ENCODE measurements around the gene KANK3.
"Not testable (repeated sequence)": the region's sequence is repeated elsewhere in the genome, so short reads cannot be mapped to it uniquely, and the experiment has no call there.

Gene KANK3

DNA sequence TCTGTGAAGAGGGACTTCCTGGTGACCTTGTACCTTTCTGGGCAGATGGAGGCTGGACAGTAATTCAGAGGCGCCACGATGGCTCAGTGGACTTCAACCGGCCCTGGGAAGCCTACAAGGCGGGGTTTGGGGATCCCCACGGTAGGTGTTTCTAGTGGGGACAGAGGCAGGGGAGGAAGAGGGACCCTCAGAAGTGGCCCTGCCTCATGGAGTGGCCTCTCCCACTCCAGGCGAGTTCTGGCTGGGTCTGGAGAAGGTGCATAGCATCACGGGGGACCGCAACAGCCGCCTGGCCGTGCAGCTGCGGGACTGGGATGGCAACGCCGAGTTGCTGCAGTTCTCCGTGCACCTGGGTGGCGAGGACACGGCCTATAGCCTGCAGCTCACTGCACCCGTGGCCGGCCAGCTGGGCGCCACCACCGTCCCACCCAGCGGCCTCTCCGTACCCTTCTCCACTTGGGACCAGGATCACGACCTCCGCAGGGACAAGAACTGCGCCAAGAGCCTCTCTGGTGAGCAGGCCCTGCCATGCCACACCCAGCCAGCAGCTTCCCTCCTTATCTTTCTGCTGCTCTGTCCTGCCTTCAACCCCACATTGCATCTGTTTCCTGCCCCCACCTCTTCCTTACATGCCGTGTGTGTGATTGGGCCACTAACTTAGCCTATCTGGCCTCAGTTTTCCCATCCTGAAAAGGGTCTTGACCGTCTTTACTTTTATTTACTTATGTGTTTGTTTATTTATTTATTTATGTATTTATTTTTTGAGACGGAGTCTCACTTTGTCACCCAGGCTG, 28.1 kb upstream of the KANK3 start:
- no peak for DNase-seq (ENCODE audit: low read depth in 2 of 2, low spot score in 1 of 2)

DNA sequence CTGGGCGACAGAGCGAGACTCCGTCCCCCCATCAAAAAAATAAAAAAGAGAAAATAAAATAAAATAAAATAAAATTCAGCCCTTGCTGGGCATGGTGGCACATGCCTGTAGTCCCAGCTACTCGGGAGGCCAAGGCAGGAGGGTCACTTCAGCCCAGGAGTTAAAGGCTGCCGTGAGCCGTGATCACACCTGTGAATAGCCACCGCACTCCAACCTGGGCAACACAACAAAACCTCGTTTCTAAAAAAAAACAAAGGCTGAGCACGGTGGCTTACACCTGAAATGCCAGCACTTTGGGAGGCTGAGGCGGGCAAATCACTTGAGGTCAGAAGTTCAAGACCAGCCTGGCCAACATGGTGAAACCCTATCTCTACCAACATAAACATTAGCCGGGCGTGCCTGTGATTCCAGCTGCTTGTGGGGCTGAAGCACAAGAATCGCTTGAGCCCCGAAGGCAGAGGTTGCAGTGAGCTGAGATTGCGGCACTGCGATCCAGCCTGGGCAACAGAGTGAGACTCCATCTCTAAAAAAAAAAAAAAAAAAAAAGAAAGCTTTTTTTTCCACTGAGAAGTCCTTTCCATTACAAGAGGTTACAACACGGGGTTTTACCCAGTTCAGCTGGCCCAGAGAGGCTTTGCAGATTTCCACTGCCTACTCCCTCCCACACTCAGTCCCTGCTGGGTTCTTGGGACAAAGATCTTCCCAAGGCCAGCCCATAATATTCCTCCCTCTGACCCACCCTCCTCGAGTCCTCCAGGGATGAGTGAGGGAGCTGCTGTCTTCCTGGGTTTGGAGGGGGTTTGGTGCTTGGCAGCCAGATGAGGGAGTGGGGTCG, 27.3 kb upstream of the KANK3 start:
- no peak for DNase-seq (ENCODE audit: low read depth in 2 of 2, low spot score in 1 of 2)

DNA sequence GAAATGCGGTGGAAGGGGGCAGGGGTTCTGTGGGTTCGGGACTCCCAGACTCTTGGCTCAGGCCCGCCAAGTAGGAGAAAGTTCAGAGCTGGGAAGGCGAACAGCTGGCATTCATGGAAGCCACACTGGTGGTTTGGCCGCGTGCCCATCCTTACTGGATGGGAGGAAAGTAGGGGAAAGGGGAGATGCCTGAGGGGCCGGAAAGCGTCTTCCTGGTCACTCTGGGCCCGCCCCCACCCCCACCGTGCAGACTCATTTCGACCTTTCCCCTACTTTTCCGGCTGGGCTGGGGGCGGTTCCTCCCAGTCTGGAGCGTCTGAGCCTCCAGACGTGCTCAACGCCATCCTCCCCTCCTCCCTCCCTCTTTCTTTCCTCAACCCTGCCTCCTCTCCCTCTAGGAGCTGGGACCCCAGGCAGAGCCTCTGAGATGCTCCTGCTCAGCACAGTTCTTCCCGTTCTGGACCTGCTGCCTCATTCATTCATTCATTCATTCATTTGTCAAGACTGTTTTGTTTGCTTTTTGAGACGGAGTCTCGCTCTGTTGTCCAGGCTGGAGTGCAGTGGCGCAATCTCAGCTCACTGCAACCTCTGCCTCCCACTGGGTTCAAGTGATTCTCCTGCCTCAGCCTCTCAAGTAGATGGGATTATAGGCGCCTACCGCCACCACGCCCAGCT, 24.4 kb upstream of the KANK3 start:
- no peak for DNase-seq (ENCODE audit: low read depth in 2 of 2, low spot score in 1 of 2)

DNA sequence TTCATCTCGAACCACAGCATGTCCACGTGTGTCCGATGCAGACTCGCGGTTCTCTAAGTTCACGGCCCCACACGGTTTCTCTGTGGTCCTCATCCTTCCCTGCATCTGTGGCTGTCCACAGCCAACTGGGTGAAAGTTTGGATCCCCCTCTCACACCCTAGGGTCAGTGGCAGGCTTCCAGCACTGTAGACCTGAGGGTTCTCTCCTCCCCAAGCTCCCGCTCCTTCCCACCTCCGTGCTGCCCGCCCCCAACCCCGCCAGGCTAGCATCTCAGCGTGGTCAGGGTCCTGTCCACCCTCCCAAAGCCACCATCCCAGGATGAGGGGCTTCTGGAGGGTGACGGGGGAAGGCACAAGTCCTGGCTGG, 23.9 kb upstream of the KANK3 start:
- no peak for DNase-seq (ENCODE audit: low read depth in 2 of 2, low spot score in 1 of 2)

DNA sequence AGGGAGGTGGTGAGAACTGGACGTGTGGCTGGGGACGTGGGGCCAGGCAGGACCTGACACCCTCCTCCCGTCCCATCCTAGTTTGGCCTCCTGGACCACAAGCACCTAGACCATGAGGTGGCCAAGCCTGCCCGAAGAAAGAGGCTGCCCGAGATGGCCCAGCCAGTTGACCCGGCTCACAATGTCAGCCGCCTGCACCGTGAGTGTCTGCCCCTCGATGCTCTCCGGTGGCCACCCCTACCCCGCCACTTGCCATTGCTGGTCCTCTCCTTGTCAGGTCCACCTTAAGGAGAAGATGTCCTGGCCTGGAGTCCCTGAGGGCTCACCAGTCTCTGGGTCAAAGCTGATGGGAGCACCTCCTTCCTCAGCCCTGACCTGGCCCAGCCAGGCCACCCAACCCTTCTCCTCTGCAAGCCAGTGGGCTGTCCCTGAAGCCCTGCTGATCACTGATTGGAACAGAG, 23.1 kb upstream of the KANK3 start:
- DNase-seq (ENCODE audit: low read depth in 2 of 2, low spot score in 1 of 2), result no peak

DNA sequence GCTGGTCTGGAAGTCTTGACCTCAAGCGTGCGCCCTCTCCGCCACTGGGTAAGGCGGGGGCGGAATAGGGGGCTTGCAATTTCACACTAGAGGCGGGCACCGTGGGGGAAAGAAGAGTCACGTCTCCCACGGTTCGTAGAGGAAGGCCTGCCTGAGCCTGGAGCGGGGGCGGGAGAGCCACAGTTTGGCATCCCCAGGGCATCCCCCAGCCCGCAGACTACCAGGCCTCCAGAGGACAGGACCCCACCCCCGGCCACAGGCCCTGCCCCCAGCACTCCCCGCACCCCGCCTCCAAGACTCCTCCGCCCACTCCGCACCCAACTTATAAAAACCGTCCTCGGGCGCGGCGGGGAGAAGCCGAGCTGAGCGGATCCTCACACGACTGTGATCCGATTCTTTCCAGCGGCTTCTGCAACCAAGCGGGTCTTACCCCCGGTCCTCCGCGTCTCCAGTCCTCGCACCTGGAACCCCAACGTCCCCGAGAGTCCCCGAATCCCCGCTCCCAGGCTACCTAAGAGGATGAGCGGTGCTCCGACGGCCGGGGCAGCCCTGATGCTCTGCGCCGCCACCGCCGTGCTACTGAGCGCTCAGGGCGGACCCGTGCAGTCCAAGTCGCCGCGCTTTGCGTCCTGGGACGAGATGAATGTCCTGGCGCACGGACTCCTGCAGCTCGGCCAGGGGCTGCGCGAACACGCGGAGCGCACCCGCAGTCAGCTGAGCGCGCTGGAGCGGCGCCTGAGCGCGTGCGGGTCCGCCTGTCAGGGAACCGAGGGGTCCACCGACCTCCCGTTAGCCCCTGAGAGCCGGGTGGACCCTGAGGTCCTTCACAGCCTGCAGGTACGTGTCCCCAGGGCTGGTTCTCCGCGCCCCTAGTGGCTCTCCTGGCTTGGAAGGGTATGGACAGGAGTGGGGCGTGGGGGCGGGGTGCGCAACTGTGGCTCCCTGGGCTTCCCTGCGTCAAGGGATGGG, 21.0 kb upstream of the KANK3 start, which contains the start of gene ANGPTL4:
ANGPTL4 (plus strand) TSS at position 353 of the 969 bp plus-strand sequence; CDS start at position 520, 167 bp downstream.
- DNase-seq (ENCODE audit: low read depth in 2 of 2, low spot score in 1 of 2), result peak in 1 of 2 donors; percentile 9

DNA sequence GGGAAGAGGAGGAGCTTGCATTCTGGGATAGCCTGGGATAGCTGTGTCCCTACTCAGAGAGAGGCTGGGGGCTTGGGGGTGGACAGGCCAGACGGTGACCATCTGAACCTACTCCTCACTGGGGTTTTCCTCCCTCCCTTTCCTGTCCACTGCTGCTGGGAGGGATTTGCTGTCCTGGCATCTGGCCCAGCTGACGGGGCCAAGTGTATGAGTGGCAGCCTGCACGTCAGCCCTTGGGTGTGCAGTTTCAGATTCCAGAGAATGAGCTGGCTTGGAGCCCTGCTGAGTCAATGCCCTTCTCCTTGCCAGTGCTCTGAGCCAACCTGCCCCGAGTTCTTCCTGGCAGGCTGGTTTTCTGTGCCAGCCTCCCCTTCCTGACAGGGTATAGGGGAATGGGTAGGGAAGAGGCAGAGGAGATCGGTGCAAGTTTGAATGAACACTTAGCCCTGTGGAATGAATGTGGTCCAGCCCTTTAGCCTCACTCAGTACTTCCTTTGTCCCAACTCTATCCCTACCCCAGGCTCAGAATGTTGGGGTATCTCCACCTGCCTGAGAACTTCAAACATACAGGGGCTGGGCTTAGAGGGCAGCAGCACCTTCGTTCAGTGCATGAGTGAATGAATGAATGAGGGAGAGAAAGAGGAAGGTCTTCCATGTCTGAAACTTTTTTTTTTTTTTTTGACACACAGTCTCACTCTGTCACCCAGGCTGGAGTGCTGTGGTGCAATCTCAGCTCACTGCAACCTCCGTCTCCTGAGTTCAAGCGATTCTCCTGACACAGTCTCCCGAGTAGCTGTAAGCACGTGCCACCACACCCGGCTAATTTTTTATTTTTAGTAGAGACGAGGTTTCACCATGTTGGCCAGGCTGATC, 19.1 kb upstream of the KANK3 start:
- no peak for DNase-seq (ENCODE audit: low read depth in 2 of 2, low spot score in 1 of 2)

DNA sequence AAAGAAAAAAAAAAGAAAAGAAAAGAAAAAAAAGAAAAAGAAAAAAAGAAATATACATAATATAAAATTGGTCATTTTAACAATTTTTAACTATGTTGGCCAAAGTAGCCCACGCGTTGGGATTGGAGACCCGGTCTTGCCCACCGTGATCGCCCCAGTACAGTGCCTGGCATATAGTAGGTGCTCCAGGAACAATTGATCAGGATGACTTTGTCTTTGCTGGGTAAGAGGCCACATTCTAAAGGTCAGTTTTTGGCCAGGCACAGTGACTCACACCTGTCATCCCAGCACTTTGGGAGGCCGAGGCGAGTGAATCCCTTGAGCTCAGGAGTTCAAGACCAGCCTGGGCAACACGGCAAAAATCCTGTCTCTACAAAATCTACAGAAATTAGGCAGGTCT, 17.1 kb upstream of the KANK3 start:
- no peak for DNase-seq (ENCODE audit: low read depth in 2 of 2, low spot score in 1 of 2)

DNA sequence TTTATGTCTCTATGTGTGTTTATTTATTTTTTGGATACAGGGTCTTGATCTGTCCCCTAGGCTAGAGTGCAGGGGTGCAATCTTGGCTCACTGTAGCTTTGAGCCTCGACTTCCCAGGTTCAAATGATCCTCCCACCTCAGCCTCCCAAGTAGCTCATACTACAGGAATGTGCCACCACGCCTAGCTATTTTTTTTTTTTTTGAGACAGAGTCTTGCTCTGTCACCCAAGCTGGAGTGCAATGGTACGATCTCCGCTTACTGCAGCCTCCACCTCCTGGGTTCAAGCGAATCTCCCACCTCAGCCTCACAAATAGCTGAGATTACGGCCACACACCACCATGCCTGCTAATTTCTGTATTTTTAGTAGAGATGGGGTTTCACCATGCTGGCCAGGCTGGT, 15.9 kb upstream of the KANK3 start:
- DNase-seq (ENCODE audit: low read depth in 2 of 2, low spot score in 1 of 2), result no peak

DNA sequence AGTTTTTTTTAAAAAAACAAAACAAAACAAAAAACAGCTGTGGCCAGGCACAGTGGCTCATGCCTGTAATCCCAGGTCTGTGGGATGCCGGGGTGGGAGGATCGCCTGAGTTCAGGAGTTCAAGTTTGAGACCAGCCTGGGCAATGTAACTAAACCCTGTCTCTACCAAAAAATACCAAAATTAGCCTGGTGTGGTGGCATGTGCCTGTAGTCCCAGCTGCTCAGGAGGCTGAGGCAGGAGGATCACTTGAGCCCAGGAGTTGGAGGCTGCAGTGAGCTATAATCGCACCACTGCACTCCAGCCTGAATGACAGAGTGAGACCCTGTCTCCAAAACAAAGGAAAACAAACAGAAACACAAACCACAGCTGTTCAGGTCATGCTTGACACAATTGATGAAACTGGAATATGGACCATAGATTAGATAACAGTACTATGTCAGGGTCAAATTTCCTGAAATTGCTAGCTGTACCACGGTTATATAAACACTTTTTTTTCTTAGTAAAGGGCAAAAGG, 14.0 kb upstream of the KANK3 start:
- DNase-seq (ENCODE audit: low read depth in 2 of 2, low spot score in 1 of 2), result no peak

DNA sequence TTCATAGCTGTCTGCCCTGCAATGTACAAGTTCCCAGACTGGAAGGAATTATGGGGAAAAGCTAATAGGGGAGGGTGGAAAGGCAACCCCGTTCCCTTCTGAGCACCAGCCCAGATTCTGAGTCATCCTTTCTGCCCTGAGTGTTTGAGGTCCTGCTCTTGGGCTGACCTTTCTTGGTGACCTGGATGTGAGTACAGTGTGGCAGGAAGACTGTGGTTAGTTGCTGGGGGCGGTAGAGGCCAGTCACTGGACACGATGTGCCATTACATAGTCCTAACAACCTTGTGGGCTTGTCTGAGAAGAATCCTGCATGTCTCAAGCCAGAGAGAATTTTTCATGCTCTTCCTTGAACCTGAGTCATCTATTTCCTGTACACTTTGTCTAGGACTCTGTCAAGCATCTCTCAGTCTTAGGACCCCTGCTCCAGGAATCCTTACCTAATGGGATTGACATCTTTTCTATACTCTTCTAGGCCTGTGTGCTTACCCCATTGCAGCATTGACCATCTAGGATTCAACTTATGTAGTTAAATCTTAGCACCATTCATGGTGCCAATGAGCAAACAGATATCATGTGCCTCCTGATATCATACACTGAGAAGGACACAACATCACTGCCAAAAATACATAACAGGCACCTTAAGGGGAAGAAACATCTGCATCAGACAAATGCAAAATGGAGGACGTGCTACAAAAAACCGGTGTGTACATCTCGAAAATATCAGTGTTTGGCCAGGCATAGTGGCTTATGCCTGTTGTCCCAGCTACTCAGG, 12.8 kb upstream of the KANK3 start:
- DNase-seq (ENCODE audit: low read depth in 2 of 2, low spot score in 1 of 2), result no peak

DNA sequence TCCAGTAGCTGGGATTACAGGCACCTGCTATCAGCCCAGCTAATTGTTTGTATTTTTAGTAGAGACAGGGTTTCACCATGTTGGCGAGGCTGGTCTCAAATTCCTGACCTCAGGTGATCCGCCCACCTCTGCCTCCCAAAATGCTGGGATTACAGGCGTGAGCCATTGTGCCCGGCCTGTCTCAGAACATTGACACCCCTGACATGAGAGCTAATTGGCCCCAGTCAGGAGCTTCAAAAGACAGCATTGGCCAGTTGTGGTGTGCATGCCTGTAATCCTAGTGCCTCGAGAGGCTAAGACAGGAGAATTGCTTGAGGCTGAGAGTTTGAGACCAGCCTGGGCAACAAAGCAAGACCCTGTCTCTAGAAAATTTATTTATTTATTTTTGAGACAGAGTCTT, 9.8 kb upstream of the KANK3 start:
- not testable (repeated sequence) for DNase-seq (ENCODE audit: low read depth in 2 of 2, low spot score in 1 of 2)

DNA sequence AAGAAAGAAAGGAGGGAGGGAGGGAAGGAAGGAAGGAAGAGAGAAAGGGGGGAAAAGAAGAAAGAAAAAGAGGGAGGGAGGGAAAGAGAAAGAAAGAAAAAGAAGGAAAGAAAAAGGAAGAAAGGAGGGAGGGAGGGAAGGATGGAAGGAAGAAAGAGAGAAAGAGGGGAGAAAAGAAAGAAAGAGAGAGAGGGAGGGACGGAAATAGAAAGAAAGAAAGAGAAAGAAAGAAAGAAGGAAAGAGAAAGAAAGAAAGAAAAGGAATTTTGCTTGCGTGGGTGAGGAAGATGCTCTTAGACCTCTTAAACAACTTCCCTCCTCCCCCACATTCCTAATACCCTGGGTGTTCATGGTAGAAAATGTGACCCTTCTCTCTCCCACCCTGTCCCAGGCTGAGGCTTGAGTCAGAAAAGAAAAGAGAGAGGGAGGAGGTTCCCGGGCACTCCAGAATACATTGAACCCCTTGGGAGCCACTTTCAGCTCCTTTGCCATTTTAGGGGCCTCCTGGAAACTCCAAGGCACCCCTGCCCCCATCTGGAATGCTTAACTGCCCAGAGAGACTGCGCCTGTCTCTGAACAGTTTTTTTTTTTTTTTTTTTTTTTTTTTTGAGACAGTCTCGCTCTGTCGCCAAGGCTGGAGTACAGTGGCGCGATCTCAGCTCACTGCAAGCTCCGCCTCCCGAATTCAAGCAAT, 9.2 kb upstream of the KANK3 start:
- DNase-seq (ENCODE audit: low read depth in 2 of 2, low spot score in 1 of 2), result no peak

DNA sequence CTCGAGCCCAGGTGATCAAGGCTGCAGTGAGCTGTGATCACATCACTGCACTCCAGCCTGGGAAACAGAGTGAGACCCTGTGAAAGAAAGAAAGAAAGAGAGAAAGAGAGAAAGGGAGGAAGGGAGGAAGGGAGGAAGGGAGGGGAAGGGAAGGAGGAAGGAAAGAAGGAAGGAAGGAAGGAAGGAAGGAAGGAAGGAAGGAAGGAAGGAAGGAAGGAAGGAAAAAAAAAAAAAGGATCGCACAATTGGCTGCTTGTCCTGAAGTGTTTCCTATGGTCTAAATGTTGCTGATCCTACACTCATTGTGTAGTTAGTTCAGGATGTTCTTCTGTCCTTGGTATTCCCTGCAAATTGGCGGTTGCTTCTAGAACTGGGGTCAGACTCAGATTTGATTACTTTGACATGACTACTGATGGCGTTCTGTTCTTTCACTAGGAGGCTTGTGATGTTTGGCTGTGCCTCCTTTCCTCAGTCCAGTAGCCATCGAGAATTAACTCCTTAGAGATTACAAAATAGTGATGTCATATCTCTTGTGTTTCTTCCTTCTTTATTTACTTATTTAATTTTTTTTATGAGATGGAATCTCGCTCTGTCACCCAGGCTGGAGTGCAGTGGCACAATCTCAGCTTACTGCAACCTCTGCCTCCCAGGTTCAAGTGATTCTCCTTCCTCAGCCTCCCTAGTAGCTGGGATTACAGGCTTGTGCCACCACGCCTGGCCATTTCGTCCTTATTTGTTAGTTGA, 6.7 kb upstream of the KANK3 start:
- DNase-seq (ENCODE audit: low read depth in 2 of 2, low spot score in 1 of 2), result not testable (repeated sequence)

DNA sequence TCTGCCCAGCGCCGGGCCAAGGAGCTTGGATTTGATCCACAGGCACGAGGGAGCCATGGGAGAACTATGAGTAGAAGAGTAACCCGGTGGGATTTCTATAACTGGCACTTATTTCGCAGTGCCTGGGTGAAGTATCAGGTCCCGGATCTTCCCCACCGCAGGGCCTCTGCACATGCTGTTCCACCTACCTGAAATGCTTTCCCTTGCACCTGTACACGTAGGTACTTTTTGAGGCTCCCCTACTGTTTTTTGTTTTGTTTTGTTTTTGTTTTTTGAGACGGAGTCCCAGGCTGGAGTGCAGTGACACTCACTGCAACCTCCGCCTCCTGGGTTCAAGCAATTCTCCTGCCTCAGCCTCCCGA, 402 bp upstream of the KANK3 start:
- no peak for DNase-seq (ENCODE audit: low read depth in 2 of 2, low spot score in 1 of 2)

DNA sequence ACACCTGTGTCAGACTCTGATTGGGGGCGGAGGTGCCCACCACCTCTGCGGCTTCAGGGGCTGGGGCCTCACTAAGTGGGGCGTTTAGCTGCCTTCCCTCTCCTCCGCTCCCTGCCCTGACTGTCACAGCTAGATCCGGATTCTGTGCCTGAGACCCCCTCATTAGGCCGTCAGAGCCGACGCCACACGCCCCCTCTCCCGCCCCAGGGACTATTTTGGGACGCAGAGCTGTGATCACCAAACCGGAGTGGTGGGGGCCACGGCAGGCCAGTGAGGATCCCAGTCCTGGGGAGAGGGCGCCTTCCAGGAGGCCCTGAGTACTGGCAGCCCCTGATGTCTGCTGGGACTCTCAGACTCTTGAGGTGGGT, 762 bp downstream of the KANK3 start:
- DNase-seq (ENCODE audit: low read depth in 2 of 2, low spot score in 1 of 2), result no peak

DNA sequence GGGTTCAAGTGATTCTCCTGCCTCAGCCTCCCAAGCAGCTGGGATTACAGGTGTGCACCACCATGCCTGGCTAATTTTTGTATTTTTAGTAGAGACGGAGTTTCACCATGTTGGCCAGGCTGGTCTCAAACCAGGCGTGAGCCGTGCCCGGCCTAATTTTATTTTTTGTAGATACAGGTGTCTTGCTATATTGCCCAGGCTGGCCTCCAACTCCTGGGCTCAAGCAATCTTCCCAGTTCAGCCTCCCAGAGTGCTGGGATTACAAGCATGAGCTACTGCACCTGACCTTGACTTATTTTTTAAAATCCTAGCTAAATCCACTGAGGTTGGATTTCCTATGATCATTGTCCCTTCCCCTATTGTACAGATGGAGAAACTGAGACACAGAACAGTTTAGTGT, 1.6 kb downstream of the KANK3 start:
- not testable (repeated sequence) for DNase-seq (ENCODE audit: low read depth in 2 of 2, low spot score in 1 of 2)
